Endothelial cell of hepatic sinusoid (primary cell): ENCODE data around the gene TLE6.
"Not testable (repeated sequence)": the region's sequence is repeated elsewhere in the genome, so short reads cannot be mapped to it uniquely, and the experiment has no call there.

Source experiments
- in situ Hi-C: cut with HindIII; loops from 2 replicates; pipeline ENCODE4 v1.10.0; 2017; ENCODE audit warnings: low sequenced_read_pairs

The TLE6 gene

GRCh38 chr19:2973229-2973628 lies 4.1 kb upstream of the TLE6 start:
- in situ Hi-C loops, result no loop called here

DNA sequence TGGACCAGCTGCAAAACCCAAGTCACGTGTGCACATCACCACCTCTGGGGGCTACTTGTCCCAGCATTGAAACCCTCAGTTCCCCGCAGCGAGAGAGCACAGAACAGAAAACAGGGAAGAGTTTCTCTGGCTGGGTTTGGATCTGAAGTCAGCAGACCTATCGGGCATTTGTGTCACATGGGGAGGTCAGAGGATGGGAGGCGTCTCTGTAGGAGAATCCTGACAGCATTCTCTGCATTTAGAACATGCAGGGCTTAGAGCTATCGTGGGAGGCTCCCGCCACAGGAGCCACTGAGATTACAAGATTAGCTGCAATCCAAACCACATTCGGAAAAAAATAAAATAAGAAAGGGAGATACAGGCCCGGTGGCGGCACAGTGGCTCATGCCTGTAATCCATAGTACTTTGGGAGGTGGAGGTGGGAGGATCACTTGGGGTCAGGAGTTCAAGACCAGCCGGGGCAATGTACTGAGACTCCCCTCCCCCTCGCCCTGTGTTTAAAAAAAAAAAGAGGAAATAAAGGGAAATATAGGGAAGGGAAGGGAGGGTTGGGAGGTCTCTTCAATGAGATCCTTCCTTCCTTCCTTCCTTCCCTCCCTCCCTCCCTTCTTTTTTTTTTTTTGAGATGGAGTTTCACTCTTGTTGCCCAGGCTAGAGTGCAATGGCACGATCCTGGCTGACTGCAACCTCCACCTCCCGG lies 2.9 kb upstream of the TLE6 start:
- in situ Hi-C loops, result no loop called here

GRCh38 chr19:2976609-2977000 lies 759 bp upstream of the TLE6 start:
- in situ Hi-C loops, result no loop called here

DNA sequence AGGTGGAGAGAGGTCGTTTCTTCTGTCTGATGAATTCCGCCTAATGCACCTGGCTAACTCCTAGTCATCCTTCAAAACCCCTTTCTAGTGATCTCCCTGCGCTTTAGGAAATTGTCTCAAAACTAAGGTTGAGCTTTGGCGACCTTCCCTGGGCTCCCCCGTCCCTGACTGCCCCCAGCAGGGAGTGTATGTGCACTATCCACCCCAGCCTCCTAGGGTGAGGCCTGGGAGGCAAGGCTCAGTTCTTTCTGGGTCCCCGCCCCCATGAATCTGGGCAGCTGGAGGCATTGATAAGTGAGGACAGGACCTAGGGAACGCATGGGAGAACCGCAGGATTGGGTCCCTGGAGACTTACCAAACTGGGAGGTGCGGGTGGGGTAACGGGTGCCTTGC lies 378 bp downstream of the TLE6 start:
- in situ Hi-C loops, result no loop called here

GRCh38 chr19:2978166-2978767 lies 903 bp downstream of the TLE6 start:
- in situ Hi-C loops, result no loop called here

- in situ Hi-C loops, result no loop called here
Measured at GRCh38 chr19:2978772-2979171, 1.4 kb downstream of the TLE6 start.

- in situ Hi-C loops, result no loop called here
Measured at GRCh38 chr19:2981898-2982297, 4.5 kb downstream of the TLE6 start.

DNA sequence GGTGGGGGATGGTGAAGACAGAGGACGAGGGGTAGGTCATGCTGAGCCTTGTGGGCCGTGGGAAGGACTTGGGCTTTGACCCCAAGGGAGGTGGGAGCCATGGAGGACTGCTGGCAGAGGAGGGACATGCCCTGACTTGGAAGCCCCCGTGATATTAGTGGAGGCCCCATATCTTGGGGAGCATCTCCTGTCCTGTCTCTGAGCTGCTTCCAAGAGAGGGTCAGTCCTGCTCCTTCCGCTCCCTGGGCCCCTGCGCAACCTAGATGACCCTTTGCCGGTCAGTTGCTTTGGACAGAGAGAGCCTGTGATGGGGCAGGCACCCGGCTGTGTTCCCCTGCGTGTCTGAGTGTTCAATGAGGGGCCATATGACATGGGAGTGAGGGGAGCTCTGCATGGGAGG lies 5.2 kb downstream of the TLE6 start:
- in situ Hi-C loops, result no loop called here

GRCh38 chr19:2982983-2983350 lies 5.6 kb downstream of the TLE6 start:
- in situ Hi-C loops, result no loop called here

GRCh38 chr19:2983351-2984214 lies 6.2 kb downstream of the TLE6 start:
- in situ Hi-C loops, result no loop called here

DNA sequence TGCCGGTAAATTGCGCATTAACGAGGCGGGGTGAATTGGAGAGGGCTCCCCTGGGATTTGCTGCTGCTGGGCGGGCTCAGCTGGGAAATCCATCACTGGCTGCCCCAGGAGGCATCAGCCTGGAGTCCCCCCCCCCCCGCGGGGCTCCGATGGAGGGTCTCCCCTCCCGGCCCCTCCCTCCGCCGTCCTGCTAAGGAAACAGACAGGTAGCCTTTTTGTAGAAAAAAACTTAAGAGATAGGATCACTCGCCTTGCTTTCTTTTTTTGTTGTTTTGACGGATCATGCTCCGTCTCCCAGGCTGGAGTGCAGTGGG lies 6.8 kb downstream of the TLE6 start:
- in situ Hi-C loops, result no loop called here

- in situ Hi-C loops, result no loop called here
Measured at GRCh38 chr19:2986951-2987524, 9.7 kb downstream of the TLE6 start.

- in situ Hi-C loops, result no loop called here
Measured at GRCh38 chr19:2987797-2988196, 10.4 kb downstream of the TLE6 start.

DNA sequence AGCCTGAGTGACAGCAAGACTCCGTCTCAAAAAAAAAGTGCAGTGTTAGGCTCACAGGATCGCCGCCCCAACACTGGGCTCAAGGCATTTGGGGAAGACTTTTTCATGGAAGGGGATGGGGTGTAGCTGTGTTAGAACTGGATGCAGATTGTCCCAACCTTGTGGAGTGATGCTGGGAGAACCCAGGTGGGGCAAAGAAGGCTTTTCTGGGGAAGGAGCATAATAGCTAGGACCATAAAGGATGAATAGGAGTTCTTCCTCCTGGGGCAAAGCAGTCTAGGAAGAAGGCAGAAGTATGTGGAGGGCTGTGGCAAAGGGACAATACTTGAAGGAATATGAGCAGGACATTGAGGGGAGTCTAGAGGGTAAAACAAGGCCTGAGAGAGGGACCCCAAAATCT lies 11.2 kb downstream of the TLE6 start:
- in situ Hi-C loops, result no loop called here

DNA sequence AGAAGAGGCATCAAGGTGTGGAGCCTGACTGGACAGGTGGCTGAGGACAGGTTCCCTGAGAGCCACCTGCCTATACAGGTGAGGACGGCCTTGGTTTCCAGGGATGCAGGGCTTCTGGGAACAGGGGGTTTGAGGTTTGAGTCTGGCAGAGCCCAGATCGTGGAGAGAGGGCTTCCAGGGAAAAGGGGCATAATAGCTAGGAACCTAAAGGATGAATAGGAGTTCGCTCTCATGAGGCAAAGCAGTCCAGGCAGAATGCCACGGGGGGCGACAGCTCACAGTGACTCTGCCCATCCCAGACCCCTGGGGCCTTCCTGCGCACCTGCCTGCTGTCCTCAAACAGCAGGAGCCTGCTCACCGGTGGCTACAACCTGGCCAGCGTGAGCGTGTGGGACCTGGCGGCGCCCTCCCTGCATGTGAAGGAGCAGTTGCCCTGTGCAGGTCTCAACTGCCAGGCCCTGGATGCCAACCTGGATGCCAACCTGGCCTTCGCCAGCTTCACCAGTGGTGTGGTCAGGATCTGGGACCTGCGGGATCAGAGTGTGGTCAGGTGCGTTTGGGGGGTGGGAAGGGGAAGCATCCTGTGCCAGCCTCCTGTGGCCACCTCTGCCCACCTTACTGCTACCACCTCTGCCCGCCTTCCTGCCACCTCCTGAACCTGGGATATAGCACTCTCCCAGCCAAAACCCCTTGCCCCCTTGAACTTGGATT lies 12.0 kb downstream of the TLE6 start:
- in situ Hi-C loops, result no loop called here

DNA sequence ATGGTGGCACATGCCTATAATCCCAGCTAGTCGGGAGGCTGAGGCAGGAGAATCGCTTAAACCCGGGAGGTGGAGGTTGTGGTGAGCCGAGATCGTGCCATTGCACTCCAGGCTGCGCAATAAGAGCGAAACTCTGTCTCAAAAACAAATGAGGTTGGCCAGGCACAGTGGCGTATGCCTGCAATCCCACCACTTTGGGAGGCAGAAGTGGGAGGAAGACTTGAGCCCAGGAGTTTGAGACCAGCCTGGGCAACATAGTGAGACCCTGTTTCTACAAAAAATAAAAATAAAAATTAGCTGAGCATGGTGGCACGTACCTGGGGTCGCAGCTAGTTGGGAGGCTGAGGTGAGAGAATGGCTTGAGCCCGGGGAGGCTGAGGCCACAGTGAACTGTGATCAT lies 15.0 kb downstream of the TLE6 start:
- in situ Hi-C loops, result not testable (repeated sequence)

- in situ Hi-C loops, result no loop called here
Measured at GRCh38 chr19:2992958-2993357, 15.6 kb downstream of the TLE6 start.

GRCh38 chr19:2993579-2993978 lies 16.2 kb downstream of the TLE6 start:
- in situ Hi-C loops, result no loop called here

GRCh38 chr19:2994588-2995131 lies 17.3 kb downstream of the TLE6 start:
- in situ Hi-C loops, result no loop called here

DNA sequence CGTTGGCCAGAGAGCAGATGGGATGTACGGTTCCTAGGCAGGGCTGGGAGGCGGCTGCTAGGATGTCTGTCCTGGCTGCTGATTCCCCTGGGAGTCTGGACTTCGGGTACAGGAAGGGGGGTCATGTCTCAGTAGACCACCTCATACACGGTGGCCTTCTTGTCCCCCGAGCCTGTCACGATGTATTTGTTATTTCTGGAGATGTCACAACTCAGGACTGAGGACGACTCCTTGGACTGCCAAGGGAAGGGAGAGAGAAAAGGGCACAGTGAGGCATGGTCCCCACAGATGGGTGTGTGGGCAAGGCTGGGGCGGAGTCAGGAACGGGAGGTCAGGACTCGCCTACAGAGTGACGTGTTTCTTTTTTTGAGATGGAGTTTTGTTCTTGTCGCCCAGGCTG lies 20.4 kb downstream of the TLE6 start:
- in situ Hi-C loops, result no loop called here

- in situ Hi-C loops, result no loop called here
Measured at GRCh38 chr19:2998642-2999041, 21.3 kb downstream of the TLE6 start.
